Measurements from ENCODE around the gene NUP42. TPM values are rescaled to one million over a fixed set of nuclear protein-coding genes. Genes with fewer than 3 reads are reported as not detected.

The NUP42 gene
- total and polyA plus RNA-seq, 2 of the 13 experiments (the other 11 are each of a cell fraction or from before 2014, with no cell fraction given): 32.0 to 51.5 TPM

GRCh38 chr7:23207021-23207420, 25.2 kb downstream of the NUP42 start:
- Histone ChIP-seq H3K9me3 (ENCODE audit: low read length) (no peaks in the 10 kb centered on the region), H3K4me2 (ENCODE audit: low read depth, low read length) (peak overlapping the region; percentile 31; the same call in 1 of the 2 replicates), H4K20me1 (ENCODE audit: insufficient read depth, low read length) (no peaks in the 10 kb centered on the region), H3K36me3 (replicated peaks in 1 of 2; ENCODE audit: control insufficient read depth in 1 of 2, insufficient read depth in 2 of 2, low read length in 2 of 2) (peaks cover 0 to 1% of the 10 kb centered on the region in 2 experiments; a peak in 1 of 5 replicates), H3K27me3 (ENCODE audit: control insufficient read depth in 1 of 2, insufficient read depth in 2 of 2, low read length in 2 of 2) (no peaks in the 10 kb centered on the region), H2AFZ (ENCODE audit: low read length) (no peak overlapping the region), H3K9ac (ENCODE audit: insufficient read depth, low read depth, low read length) (no peak overlapping the region), H3K4me3 (replicated peaks in 1 of 3; ENCODE audit: insufficient read depth in 1 of 3, low read depth in 2 of 3, low read length in 3 of 3) (no peak overlapping the region; a peak in 1 of 6 replicates), H3K27ac (ENCODE audit: extremely low read length, insufficient read depth, low read length) (no peak overlapping the region), H3K4me1 (ENCODE audit: insufficient read depth, low read length) (peaks cover 27% of the 10 kb centered on the region), H3K79me2 (ENCODE audit: insufficient read depth, low read length) (no peaks in the 10 kb centered on the region)
- DNase-seq (ENCODE audit: low spot score) (peak; percentile 72), ATAC-seq (peak; percentile 97), FAIRE-seq (peak; percentile 96)
- WGBS (ENCODE audit: low lambda C conversion rate): 0% methylated on average over 2 of the region's 2 CpGs
- intact Hi-C loops (cut with micrococcal nuclease; ENCODE audit: unreplicated experiment): no loop called here
- ChIA-PET POLR2A (no interaction called here), CTCF (ENCODE audit: low intra/inter-chr PET ratio, low total read pairs) (no interaction called here)
- no TSS peak for BruUV-seq (replicated peaks)
- in situ Hi-C loops (cut with HindIII; ENCODE audit: extremely low pct_ligation_motif_present, low pct_unique_long_range_greater_than_20kb): no loop called here
- peak; percentile 66; the same call in 1 of the 2 replicates for TF ChIP-seq MIXL1 (CRISPR knock-in tag; IDR thresholded peaks at IDR 0.05)
- TF ChIP-seq ZNF260 (CRISPR knock-in tag; IDR thresholded peaks at IDR 0.05; ENCODE audit: borderline replicate concordance, low read depth): no peak
- no peak for TF ChIP-seq HMG20A (CRISPR knock-in tag; IDR thresholded peaks at IDR 0.05; ENCODE audit: borderline replicate concordance)
- TF ChIP-seq RBFOX2 (IDR thresholded peaks at IDR 0.05; ENCODE audit: low read depth, low read length): no peak
- peak; percentile 57 for TF ChIP-seq GATAD2A (CRISPR knock-in tag; IDR thresholded peaks at IDR 0.05)
- no peak for TF ChIP-seq ZNF607 (CRISPR knock-in tag; IDR thresholded peaks at IDR 0.05; ENCODE audit: borderline replicate concordance)
- peak; percentile 63 for TF ChIP-seq ARID3A (IDR thresholded peaks at IDR 0.05; ENCODE audit: low read depth, low read length)
- peak; percentile 31; the same call in 1 of the 2 replicates for TF ChIP-seq AHDC1 (CRISPR knock-in tag; IDR thresholded peaks at IDR 0.05; ENCODE audit: borderline replicate concordance)
- TF ChIP-seq RCOR2 (CRISPR knock-in tag; IDR thresholded peaks at IDR 0.05): no peak
- TF ChIP-seq RFX5 (IDR thresholded peaks at IDR 0.05; ENCODE audit: low read depth, low read length): no peak
- TF ChIP-seq ARID5B (CRISPR knock-in tag; IDR thresholded peaks at IDR 0.05): 0 out of 2 replicates have a peak, but pooled peaks have one; percentile 39
- TF ChIP-seq FOXA1 (IDR thresholded peaks at IDR 0.05): no peak
- peak; percentile 22; the same call in 1 of the 2 replicates for TF ChIP-seq FOXA1 (CRISPR knock-in tag; IDR thresholded peaks at IDR 0.05)
- peak; percentile 88 for TF ChIP-seq CEBPG (CRISPR knock-in tag; IDR thresholded peaks at IDR 0.05)
- TF ChIP-seq EP300 (IDR thresholded peaks at IDR 0.05; ENCODE audit: low read depth in 2 of 2, low read length in 2 of 2): peak in 1 of 2 experiments; percentile 21; a peak in 1 of 4 replicates
- TF ChIP-seq EP300 (CRISPR knock-in tag; IDR thresholded peaks at IDR 0.05; ENCODE audit: borderline replicate concordance): no peak

Data from HepG2 (cell line).